NCI-H146 (cell line): ENCODE results near the gene ENAH.
"Not testable (repeated sequence)": the region's sequence is repeated elsewhere in the genome, so short reads cannot be mapped to it uniquely, and the experiment has no call there.

Experiments
- DNase-seq: peaks from one replicate; lab custom pipeline; 2025; lab: John Stamatoyannopoulos, UW

ENAH gene

DNA sequence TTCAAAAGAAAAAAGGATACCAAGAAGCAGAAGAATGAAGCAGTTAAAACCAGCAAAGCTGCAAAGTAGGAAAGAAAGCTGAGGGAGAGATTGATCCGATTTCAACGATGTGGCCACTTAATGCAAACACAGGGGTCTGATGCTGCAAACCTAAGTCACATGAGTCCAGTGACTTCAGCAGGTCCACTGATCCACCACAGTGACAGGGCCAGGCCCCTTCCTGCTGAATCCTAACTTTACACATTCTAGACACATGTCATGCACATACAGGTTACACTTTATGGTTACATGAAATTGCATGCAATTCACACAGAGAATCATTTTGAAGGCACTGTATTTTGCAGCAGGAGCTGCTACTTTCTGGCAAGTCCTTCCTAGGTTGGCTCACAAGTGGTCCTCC, 166.1 kb downstream of the ENAH start:
- DNase-seq: no peak

DNA sequence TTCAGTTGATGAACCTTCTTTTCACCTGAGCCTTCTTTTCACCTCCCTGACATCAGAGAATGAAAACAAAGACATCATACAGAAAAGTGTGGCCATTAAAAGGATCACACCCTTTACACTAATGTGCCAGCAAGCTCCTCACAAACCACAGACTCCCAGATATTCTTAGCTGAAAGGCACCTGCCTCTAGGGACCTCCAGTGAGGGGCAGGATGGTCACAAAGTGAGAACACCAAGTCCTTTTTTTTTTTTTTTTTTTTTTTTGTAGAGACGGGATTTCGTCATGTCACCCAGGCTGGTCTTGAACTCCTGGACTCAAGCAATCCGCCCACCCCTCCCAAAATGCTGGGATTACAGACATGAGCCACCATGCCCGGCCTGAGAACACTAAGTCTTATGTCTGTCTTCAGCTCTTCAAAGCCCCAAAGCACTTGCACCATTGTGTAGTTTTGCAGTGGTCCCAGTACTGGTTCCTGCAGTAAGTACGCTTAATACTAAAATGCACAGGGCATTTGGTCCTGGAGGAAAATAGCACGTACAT, 166.9 kb downstream of the ENAH start:
- DNase-seq: no peak

DNA sequence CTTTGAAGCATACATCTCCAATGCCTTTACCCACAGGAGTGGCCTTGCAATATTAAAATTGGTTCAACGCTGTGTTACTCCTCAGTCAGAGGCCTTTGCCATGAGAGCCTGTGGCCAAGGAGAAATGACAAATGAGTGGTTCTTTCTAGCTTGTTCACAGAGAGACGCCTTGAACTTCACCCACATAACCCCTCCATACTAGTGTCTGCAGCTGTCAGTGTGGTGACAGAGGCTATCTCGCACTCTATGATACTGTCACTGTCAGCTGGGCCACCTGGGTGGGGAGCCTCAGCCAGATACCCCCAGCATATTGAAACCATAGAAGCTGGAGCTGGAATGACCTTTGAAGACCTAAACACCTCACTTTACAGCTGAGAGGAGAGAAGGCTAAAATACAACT, 167.7 kb downstream of the ENAH start:
- DNase-seq: no peak

DNA sequence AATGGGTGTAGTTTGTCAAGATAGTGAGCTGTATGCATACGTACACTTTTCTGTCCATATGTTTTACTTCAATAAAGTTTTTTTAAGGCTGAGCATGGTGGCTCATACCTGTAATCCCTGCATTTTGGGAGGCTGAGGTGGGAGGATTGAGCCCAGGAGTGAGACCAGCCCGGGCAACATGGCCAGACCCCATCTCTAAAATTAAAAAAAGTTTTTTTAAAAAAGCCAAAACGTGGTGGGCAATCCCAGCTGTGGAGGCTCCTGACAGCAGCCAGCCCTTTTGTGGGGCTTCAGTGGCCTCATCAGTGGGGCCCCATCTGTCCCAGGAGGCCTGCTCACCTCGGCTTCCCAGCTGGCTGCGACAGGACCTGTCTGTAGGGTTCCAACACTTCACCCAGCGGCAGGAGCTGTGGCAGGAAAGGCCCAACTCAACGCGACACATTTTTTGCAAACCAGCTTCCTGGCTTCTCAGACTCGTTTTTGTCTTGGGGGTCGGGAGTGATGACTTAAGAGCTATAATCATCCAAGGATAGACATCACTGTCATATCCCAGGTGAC, 168.2 kb downstream of the ENAH start:
- DNase-seq: no peak

DNA sequence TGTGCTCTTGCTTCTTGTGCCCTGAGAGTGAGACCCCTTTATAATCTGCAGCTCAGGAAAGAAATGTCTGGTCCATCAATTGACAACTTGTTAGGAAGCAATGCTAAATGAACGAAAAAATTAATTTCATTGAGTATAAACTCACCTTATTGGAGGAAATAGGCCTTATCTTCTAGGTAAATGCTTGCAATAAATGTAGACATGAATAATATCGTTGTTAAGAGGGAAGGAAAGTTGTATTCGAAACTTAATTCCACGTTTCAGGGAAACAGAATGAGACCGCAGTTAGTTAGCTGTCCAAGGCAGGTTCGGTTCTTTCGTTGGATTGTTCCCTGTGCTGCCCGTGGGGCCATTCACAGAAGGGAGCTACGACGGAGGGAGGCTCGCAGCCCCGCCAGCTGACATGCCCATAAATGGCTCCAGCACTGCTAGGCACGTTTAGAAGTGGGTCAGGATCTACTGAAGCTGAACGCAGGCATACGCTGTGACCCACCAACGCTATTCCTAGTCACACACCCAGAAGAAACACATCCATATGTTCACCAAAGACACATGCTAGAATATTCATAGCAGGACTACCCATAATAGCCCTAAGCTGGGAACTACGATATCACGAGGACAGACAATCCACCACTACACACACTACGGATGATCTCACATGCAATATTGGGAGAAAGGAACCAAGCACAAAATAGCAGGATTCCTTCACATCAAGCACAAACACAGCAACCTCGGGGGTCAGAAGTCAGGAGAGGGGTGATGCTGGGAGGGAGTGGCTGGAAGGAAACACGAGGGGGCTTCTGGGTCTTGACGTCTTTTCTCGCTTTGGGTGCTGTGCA, 168.9 kb downstream of the ENAH start:
- DNase-seq: no peak

DNA sequence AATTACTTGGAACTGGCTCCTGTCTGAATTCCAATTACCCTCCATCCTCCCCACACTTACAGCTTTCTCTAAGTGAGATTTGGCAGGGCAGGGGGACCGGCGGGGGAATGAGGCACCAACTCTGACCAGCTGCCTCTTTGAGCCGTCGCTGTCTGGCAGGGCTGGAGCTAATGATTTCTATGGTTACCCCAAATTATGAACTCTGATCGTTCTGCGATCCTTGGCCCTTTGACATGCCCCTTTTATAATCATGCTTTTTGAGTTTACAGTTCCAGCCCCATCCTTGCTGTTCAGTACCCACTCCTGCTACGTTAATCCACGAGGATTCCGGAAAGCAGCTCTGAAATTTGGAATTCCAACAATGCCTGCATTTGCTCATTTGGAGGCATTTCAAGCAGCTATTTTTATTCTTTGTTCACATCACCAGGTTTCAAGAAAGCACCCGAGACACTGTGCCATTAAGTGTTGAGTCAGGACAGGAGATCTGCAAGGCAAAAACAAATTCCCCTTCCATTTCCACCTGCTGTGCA, 170.4 kb downstream of the ENAH start:
- no peak for DNase-seq

DNA sequence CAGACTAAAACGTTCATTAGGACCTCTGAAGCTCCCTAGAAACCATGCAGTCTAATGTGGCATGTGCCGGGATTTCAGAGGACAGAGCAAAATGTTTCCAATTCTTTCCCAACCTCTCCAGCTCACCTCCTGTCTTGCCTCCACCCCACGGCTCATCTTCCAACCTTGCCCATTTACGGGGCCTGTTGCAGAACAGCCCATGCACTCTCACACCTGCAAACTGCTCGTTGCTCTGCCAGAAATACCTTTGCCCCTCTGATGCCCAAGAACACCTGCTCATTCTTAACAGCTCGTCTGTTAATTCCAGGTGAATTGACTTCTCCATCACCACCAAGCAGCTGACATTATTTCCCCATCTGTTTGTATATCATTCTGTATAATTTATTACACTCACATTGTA, 171.2 kb downstream of the ENAH start:
- DNase-seq: peak; percentile 86

DNA sequence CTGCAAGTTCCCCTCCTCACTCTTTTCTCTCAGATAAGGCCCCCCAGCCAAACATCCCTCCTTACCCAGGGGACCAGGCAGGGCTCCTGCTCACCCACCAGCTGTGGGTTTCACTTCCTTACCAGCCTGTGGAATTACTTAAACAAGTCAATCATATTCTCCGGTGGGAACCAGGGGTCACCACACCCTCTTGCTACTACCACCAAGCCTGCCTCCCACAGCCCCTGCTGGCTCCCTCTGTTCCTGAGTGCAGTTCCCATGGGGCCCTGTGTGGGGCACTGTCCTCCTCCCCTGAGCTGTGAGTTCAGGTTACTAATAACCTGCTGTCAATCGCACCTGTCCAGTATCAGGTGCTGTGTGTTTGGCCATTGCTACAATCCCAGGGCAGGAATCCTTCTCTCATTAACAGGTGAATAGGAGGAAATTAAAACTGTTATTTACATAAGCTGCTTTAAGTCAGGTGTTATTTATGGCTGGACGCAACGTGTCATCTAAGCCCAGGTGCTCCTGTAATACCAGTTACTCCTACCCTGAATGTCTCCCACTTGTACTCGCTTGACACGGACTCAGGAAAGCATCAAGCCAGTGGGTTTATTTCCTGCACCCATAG, 172.0 kb downstream of the ENAH start:
- peak; percentile 93 for DNase-seq

DNA sequence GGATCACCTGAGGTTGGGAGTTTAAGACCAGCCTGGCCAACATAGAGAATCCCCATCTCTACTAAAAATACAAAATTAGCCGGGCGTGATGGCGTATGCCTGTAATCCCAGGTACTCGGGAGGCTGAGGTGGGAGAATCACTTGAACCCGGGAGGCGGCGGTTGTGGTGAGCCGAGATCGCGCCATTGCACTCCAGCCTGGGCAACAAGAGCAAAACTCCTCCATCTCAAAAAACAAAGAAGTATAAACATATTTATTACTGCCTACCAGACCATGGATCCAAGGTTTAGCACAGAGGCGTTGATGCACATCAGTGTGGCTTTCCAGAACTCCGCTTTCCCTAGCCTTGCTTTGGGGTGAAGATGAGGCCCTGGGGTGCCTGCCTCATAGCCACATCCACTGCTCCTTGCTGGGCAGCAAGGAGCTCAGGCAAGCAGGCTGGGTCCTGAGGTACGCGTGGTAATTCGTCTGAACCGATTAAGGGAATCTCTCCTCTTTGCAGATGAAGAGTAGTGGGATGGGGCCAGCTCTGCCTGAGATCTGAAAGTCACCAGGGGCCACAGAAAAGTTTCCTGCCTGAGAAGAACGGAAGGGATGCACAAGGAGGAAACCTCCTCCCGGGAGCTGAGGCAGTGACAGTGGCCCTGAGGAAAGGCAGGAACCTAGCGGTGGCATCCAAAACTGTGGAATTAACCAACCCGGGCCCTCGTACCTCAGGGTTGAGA, 172.8 kb downstream of the ENAH start:
- DNase-seq: no peak

DNA sequence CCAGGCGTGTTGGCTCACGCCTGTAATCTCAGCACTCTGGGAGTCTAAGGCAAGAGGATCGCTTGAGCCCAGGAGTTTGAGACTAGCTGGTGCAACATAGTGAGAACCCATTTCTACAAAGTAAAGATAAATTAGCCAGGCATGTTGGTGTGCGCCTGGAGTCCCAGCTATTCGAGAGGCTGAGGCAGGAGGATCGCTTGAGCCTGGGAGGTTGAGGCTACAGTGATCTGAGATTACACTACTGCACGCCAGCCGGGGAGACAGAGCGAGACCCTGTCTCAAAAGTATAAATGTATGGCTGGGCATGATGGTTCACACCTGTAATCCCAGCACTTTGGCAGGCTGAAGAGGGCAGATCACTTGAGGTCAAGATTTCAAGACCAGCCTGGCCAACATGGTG, 173.6 kb downstream of the ENAH start:
- no peak for DNase-seq

DNA sequence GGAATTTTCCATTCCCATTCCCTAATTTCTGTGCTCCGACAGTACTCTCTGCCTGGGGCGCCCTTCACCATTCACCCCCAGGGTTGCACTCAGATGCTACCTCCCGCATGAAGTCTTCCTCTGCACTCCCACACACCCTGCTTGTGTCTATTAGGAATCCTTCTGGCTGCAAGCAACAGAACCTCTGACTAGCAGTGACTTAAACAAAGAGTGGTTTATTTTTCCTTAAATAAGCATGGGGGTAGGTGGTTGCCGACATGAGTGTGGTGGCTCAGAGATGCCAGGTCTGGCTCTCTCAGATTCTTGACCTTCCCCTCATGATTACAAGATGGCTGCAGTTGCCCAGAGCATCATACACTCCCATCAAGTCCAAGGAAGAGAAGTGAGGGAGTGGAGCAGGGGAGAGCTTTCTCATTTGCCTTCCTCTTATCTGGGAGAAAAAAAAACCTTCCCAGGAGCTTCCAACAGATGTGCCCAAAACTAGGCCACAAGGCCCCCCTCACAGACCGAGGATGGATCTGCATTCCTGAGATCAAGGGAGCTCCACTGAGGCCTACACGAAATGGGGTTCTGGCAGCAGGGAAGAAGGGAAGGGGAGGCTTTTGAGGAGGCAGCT, 175.5 kb downstream of the ENAH start:
- DNase-seq: no peak

DNA sequence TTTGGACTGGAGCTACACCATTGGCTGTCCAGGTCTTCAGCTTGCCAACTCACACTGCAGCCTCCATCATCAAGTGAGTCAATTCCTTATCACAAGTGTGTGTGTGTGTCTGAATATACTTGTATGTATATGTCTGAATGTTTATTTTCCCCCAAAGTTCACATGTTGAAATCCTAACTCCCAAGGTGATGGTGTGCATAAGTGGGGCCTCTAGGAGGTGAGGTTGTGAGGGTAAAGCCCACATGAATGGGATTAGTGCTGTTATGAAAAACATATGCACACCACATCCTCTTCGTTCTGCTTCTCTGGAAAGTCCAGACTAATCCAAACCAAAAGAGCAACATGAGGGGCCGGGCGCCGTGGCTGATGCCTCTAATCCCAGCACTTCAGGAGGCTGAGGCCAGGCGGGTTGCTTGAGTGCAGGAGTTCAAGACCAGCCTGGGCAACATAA, 176.4 kb downstream of the ENAH start:
- no peak for DNase-seq

DNA sequence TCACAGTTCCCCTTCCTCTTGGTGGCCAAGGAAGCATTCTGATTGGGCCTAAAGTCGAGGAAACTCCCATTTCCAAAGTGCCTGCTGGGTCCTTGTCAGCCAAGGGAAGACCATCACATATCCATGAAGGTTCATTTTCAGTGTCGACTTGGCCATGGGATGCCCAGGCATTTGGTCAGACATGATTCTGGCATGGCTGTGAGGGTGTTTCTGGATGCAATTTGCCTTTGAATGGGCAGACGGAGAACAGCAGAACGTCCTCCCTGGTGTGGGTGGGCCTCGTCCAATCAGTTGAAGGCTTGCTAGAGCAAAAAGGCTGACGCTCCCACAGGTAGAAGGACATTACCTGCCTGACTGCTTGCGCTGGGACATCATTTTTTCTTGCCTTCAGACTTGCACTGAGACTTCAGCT, 176.8 kb downstream of the ENAH start:
- no peak for DNase-seq

DNA sequence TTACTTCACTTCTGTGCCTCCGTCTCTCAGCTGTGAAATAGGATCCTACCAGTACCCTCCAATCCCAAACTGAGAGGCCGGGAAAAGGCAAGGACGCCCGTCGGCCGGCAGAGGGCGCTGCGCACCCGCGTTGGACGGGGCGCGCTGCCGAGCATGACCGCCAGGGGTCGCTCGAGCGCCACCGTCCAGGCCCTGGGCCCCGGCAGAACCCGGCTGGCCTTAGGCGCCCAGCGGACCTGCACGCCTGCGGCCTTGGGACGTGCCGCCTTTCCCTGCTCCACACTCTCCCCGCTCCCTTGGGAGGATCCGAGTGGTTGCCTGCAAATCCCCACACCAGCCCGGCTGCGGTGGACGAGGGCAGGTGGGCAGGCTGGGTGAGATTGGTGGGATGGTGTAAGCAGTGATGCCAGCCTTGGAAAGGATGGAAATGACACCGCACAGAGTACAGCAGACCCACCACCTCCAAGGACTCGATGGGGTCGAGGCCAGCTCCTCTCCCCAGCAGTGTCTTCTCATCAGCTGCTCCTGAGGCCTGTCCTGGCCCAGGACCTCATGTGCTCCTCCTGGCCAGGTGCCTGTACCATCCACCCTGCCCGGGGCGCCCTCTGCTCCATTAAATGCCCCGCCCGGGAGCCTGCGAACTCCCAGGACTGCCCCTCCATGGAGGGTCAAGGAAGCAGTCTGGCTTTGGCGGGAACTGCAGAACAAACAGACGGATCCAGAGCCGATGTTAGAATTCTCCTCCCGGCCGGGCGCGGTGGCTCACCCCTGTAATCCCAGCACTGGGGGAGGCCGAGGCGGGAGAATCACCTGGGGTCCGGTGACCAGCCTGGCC, 177.7 kb downstream of the ENAH start:
- peak; percentile 63 for DNase-seq

DNA sequence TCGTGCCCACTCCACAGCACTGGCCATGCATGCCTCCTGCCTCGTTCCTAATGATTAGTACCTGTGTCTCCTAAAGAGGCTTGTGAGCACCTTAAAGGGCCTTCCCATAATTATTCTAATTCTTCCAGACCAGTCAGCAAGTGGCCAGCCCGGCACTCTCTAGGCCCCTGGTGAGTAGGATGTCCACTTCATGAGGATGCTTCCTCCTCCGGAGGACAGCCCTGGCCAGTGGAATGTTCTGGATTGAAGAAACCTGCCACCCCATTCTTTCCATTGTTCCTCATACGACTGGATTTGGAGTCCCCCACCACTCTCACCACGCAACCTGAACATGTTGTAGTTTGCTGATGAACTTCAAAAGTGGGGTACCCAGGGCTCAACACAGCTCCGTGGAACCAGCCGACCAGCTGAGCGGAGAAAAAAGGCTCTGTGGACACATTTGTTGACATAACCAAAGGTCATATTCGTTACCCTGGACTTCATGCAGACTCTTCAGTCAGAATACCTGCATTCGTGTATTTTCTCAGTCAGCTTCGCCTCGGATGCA, 178.4 kb downstream of the ENAH start:
- no peak for DNase-seq

DNA sequence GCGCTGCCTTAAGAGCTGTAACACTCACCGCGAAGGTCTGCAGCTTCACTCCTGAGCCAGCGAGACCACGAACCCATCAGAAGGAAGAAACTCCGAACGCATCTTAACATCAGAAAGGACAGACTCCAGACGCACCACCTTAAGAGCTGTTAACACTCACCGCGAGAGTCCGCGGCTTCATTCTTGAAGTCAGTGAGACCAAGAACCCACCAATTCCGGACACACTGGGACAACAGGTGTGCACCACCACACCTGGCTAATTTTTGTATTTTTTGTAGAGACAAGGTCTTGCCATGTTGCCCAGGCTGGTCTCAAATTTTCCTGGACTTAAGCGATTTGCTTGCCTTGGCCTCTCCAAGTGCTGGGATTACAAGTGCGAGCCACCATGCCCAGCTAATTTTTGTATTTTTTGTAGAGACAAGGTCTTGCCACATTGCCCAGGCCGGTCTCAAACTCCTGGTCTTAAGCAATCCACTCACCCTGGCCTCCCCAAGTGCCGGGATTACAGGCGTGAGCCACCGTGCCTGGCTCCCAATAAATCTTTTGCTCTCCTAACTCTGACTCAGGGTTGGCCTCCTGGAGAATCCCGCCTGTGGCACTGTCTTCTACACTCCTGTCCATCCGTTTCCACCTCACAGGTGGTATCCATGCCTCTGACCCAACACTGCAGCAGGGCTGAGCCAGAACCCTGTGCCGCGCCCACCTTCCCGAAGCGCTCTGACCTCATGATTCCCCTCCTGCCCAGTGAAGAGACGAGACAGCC, 179.1 kb downstream of the ENAH start:
- DNase-seq: not testable (repeated sequence)

DNA sequence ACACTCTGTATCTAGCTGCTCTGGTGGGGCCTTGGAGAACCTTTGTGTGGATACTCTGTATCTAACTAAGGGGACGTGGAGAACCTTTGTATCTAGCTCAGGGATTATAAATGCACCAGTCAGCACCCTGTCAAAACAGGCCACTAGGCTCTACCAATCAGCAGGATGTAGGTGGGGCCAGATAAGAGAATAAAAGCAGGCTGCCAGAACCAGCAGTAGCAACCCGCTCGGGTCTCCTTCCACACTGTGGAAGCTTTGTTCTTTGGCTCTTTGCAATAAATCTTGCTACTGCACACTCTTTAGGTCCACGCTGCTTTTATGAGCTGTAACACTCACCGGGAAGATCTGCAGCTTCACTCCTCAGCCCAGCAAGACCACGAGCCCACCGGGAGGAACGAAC, 179.7 kb downstream of the ENAH start:
- not testable (repeated sequence) for DNase-seq

DNA sequence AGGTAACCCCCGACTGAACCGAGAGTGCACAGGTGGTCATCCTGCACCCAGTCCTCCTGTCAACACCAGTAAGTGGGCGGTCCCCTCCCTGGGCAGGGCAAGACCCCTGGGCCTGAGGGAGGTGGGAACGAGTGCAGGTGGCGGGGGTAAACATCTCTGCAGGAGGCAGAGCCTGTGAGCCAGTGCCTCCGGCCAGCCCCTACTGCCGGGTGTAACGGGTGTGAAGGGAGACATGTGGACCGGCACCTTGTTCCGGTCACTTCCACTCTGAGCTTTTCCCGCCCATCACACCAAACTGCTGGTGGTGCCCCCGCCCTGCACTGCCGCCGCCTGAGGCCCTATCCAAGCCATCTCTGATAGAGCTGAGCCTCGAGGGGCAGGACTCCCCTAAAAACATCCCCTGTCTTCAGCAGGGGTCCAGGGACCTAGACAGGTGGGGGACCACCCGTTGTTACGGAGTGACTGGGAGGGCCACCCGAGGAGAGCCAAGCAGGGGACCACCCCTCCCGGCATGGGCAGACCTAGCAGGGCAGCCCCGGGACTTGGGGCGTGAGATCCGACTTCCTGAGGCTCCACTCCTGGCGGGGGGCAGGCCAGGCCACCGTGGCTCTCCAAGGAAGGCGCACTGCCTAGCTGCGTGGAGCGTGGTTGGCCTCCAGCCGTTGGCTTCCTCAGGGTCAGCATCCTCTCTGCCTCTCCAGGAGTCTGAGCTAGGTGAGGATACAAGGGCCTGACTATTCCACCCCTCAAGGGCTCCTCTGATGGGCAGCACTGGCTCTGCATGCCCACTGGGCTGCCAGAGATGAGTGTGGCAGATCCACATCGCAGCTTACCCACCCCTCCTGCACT, 181.2 kb downstream of the ENAH start:
- no peak for DNase-seq

DNA sequence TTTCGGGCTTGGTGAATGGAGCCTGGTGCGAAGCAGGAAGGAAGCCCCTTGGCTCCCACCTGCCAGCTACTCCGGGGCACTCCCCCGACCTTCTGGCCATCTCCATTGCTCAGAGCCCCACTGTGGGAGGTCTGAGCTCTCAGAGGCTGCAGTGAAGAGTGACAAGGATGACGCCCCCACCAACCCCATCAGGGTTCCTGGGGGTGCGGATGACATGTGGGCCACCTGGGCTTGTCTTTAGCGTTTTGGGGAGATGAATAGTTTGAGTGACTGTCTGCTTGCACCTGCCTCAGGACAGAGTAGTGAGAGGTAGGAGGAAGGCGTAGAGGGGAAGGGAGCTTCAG, 181.8 kb downstream of the ENAH start:
- no peak for DNase-seq
